Liver (tissue), 9 donors: ENCODE results near the gene SSNA1. TPM values are rescaled to one million over a fixed set of nuclear protein-coding genes. Genes with fewer than 3 reads are reported as not detected.

Experiments
- DNase-seq: peaks from one replicate; pipeline ENCODE4 v3.0.0-alpha.2; 2017; ENCODE audit warnings: low spot score
- H3K27ac ChIP-seq, 2 donors: one replicate each; pipeline ENCODE4 v1.7.0; 2013; ENCODE audit warnings: inconsistent platforms in 2 of 2, low read length in 2 of 2, control low read depth in 1 of 2, low read depth in 1 of 2, mild to moderate bottlenecking in 1 of 2
- H3K27me3 ChIP-seq, 4 donors: one replicate each; pipeline versions ENCODE4 v1.6.1 to v1.7.0; 2013; ENCODE audit warnings: low read length in 3 of 4, inconsistent platforms in 1 of 4, mild to moderate bottlenecking in 1 of 4, moderate library complexity in 1 of 4; ENCODE audit not compliant: control insufficient read depth in 4 of 4, insufficient read depth in 4 of 4
- H3K36me3 ChIP-seq, 4 donors: one replicate each; pipeline versions ENCODE4 v1.6.1 to v1.7.0; 2013; ENCODE audit warnings: low read length in 3 of 4, mild to moderate bottlenecking in 3 of 4, low read depth in 1 of 4, moderate library complexity in 1 of 4; ENCODE audit not compliant: control insufficient read depth in 4 of 4, insufficient read depth in 3 of 4
- H3K4me1 ChIP-seq, 4 donors: one replicate each; pipeline versions ENCODE4 v1.6.1 to v1.7.0; 2013; ENCODE audit warnings: low read length in 3 of 4, mild to moderate bottlenecking in 3 of 4, moderate library complexity in 1 of 4; ENCODE audit not compliant: control insufficient read depth in 4 of 4, insufficient read depth in 4 of 4
- H3K4me3 ChIP-seq, 3 donors: one replicate each; pipeline versions ENCODE4 v1.6.1 to v1.7.0; 2013; ENCODE audit warnings: low read length in 3 of 3, control low read depth in 1 of 3, low read depth in 1 of 3, mild to moderate bottlenecking in 1 of 3
- H3K9ac ChIP-seq, 2 donors: one replicate each; pipeline ENCODE4 v1.7.0; 2013; ENCODE audit warnings: low read length in 2 of 2, mild to moderate bottlenecking in 2 of 2, moderate library complexity in 2 of 2, control low read depth in 1 of 2, low read depth in 1 of 2
- H3K9me3 ChIP-seq, 4 donors: one replicate each; pipeline versions ENCODE4 v1.6.1 to v1.7.0; 2013; ENCODE audit warnings: low read length in 3 of 4; ENCODE audit not compliant: control insufficient read depth in 4 of 4
- EGR1 ChIP-seq, 2 donors: IDR thresholded peaks; 2 replicates each; pipeline ENCODE4 v1.6.1; 2016 to 2018; ENCODE audit warnings: antibody characterized with exemption in 2 of 2, low read depth in 2 of 2
- FOXA1 ChIP-seq: IDR thresholded peaks from 2 replicates; pipeline ENCODE4 v1.6.1; 2016; ENCODE audit warnings: antibody characterized with exemption
- FOXA2 ChIP-seq: IDR thresholded peaks from 2 replicates; pipeline ENCODE4 v1.6.1; 2016; ENCODE audit warnings: antibody characterized with exemption
- HNF4G ChIP-seq: IDR thresholded peaks from 2 replicates; pipeline ENCODE4 v1.6.1; 2016; ENCODE audit warnings: antibody characterized with exemption
- RAD21 ChIP-seq, 2 donors: IDR thresholded peaks; 2 replicates each; pipeline ENCODE4 v1.6.1; 2016; ENCODE audit warnings: antibody characterized with exemption in 2 of 2, mild to moderate bottlenecking in 2 of 2
- RXRA ChIP-seq, 2 donors: IDR thresholded peaks; 2 replicates each; pipeline ENCODE4 v1.6.1; 2017 to 2018; ENCODE audit warnings: antibody characterized with exemption in 2 of 2, mild to moderate bottlenecking in 1 of 2
- TAF1 ChIP-seq: conservative IDR thresholded peaks from 2 replicates; pipeline ENCODE4 v1.6.1; 2016; ENCODE audit warnings: antibody characterized with exemption, mild to moderate bottlenecking
- YY1 ChIP-seq: IDR thresholded peaks from 2 replicates; pipeline ENCODE4 v1.6.1; 2016; ENCODE audit warnings: antibody characterized with exemption, mild to moderate bottlenecking
- WGBS: extraction: QIAGEN DNeasy Blood & Tissue Kit; methylation state at CpG from one replicate; pipeline ENCODE4 v1.1.7; 2013; 5-methylcytosine and 5-hydroxymethylcytosine counted together
- polyA plus RNA-seq, 2 donors: library from polyadenylated mRNA; stranded (reverse) in 1 of 2; unstranded in 1 of 2; fragments of 200-250 nt in 1 of 2; fragments of >200 nt in 1 of 2; fragmentation: Nextera tagmentation in 1 of 2; extraction: Ambion mirVana in 1 of 2; gene quantifications; one replicate each; pipeline versions ENCODE4 v1.2.1 to v1.2.3, GENCODE V29; 2013 to 2015
- total RNA-seq, 2 donors: library from RNA; depleted of rRNA; stranded (reverse); fragments of >200 nt; gene quantifications; one replicate each; pipeline ENCODE4 v1.2.3, GENCODE V29; 2014
- TF ChIP-seq, protein P1 (sequence below): IDR thresholded peaks from 2 replicates; pipeline ENCODE4 v1.6.1; 2016; ENCODE audit warnings: antibody characterized with exemption
- TF ChIP-seq, protein P2 (sequence below): fragments of 150-350 bp; IDR thresholded peaks from 2 replicates; pipeline ENCODE4 v1.5.1; 2017; ENCODE audit warnings: improper control_type of control experiment, low read depth, low read length; ENCODE audit not compliant: missing input control
- TF ChIP-seq, protein P3 (sequence below): IDR thresholded peaks from 2 replicates; pipeline ENCODE4 v1.6.1; 2016; ENCODE audit warnings: antibody characterized with exemption
- TF ChIP-seq, protein P4 (sequence below): IDR thresholded peaks from 2 replicates; pipeline ENCODE4 v1.6.1; 2016; ENCODE audit warnings: antibody characterized with exemption
- donor health status: healthy.
- donor health status: healthy.
- donor health status: healthy.
- donor health status: healthy.
- donor health status: healthy.

SSNA1 gene
- total and polyA plus RNA-seq, 4 donors = 29.8 to 44.2 (median 40.3) TPM

DNA sequence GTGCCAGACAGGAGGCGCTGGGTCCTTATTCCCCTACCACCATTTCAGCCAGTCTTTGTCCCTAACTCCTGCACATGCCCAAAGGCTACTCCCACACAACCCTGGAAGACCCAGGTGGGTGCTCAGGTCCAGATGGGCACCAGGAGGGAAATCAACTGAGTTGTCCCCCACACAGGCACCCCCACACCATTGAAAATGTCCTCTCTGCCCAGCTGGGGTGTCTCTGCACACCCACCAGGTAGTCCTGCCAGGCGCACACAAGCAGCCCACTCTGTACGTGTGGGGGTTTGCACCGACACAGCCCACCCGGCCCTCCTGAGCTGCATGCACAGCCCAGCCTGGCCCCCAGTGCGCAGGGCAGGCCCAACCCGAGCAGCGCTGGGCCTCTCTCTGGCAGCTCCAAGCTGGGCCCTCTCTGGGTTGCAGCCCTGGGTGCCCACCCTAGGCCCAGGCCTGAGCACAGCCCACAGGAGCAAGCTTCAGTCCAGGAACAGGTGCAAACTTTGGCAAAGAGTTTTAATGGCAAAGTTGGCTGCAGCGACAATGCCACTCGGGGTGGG is 31.4 kb downstream of the SSNA1 start:
- 96% methylated on average over 10 of the region's 10 CpGs for WGBS
- Histone ChIP-seq H3K9me3 (no peaks in the 10 kb centered on the region), H3K4me3 (no peak overlapping the region), H3K4me1 (peaks cover 10 to 30% (median 19%) of the 10 kb centered on the region in 4 donors), H3K27ac (no peak overlapping the region), H3K36me3 (peaks cover 0 to 4% (median under 1%) of the 10 kb centered on the region in 4 donors), H3K27me3 (no peaks in the 10 kb centered on the region), H3K9ac (no peak overlapping the region)
- no peak for TF ChIP-seq RAD21 (IDR thresholded peaks at IDR 0.05)
- DNase-seq = no peak

DNA sequence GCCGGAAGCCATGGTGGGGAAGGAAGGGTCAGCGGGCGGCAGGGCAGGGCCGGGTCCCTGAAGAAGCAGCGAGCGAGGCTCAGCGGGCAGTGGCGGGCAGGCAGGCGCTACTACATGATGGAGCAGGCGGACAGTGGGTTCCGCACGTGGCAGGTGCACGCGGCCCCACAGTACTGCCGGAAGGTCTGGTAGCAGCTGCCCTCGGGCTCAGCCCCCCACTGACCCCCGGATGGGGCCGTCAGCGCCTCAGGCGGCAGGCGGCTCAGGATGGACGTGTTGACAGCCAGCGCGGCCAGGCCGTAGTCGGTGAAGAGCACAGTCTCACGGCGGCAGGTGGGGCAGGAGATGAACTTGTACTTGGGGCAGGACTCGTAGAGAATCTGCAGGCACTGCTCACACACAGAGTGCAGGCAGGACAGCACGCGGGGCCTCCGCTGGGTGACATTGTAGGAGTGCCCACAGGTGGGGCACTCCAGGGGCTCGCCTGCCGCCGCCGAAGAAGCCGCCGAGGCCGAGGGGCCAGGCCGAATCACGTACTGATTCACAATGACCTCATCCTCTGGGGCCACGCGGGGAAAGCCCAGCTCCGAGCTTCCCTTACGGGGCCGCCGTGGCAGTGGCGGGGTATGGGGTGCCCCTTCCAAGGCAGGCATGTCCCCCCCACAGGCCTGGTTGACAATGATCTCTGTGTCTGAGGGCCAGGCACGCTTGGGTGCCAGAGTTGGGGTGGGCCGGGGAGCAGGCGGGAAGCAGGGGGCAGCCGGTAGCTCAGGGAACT is 32.0 kb downstream of the SSNA1 start:
- no peak overlapping the region for H3K4me3 ChIP-seq
- 97% methylated on average over 52 of the region's 52 CpGs for WGBS
- no peak for DNase-seq

DNA sequence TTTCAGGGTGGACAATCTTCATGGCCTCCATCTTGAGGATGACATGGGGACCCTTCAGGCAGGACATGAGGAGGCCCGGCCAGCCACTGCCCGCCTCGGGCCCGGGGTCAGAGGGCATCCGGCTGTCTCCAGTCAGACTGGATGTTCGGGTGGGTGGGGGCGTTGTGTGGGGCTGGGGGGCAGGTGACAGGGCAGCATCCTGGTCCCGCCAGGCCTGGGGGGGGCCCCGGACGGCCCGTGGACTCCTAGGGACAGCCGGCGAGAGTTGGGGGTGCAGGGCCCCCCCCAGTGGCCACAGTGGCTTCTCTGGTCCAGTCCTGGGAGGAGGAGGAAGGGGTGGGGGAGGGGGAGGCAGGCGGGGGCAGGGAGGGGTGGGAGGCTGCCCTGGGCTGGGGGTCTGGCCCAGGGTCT is 32.6 kb downstream of the SSNA1 start:
- Histone ChIP-seq H3K9ac (no peak overlapping the region), H3K9me3 (no peaks in the 10 kb centered on the region)
- WGBS = 81% methylated on average over 14 of the region's 14 CpGs

More for the DNA sequence above, 32.0 kb downstream of the SSNA1 start:
- TF ChIP-seq, protein P1, sequence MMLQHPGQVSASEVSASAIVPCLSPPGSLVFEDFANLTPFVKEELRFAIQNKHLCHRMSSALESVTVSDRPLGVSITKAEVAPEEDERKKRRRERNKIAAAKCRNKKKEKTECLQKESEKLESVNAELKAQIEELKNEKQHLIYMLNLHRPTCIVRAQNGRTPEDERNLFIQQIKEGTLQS = no peak
- TF ChIP-seq, protein P2, sequence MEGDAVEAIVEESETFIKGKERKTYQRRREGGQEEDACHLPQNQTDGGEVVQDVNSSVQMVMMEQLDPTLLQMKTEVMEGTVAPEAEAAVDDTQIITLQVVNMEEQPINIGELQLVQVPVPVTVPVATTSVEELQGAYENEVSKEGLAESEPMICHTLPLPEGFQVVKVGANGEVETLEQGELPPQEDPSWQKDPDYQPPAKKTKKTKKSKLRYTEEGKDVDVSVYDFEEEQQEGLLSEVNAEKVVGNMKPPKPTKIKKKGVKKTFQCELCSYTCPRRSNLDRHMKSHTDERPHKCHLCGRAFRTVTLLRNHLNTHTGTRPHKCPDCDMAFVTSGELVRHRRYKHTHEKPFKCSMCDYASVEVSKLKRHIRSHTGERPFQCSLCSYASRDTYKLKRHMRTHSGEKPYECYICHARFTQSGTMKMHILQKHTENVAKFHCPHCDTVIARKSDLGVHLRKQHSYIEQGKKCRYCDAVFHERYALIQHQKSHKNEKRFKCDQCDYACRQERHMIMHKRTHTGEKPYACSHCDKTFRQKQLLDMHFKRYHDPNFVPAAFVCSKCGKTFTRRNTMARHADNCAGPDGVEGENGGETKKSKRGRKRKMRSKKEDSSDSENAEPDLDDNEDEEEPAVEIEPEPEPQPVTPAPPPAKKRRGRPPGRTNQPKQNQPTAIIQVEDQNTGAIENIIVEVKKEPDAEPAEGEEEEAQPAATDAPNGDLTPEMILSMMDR = no peak
- TF ChIP-seq FOXA2 = no peak
- TF ChIP-seq YY1 = no peak
- no peak for TF ChIP-seq EGR1 (IDR thresholded peaks at IDR 0.05; ENCODE audit: low read depth in 2 of 2)
- H3K27ac ChIP-seq = no peak overlapping the region
- H3K4me1 ChIP-seq = peaks cover 10 to 30% (median 19%) of the 10 kb centered on the region in 4 donors
- peaks cover 0 to 3% (median under 1%) of the 10 kb centered on the region in 4 donors for H3K36me3 ChIP-seq
- no peaks in the 10 kb centered on the region for H3K27me3 ChIP-seq
- H3K9ac ChIP-seq = no peak overlapping the region
- no peaks in the 10 kb centered on the region for H3K9me3 ChIP-seq

More for the DNA sequence above, 32.6 kb downstream of the SSNA1 start:
- no peak for DNase-seq
- Histone ChIP-seq H3K27me3 (no peaks in the 10 kb centered on the region), H3K4me3 (peak overlapping the region in 1 of 3 donors; percentile 86), H3K27ac (no peak overlapping the region), H3K4me1 (peaks cover 10 to 30% (median 19%) of the 10 kb centered on the region in 4 donors), H3K36me3 (no peaks in the 10 kb centered on the region)
- no peak for TF ChIP-seq RXRA (IDR thresholded peaks at IDR 0.05)
- TF ChIP-seq HNF4G = no peak
- no peak for TF ChIP-seq TAF1
- TF ChIP-seq, protein P2 = no peak
- TF ChIP-seq, protein P3, sequence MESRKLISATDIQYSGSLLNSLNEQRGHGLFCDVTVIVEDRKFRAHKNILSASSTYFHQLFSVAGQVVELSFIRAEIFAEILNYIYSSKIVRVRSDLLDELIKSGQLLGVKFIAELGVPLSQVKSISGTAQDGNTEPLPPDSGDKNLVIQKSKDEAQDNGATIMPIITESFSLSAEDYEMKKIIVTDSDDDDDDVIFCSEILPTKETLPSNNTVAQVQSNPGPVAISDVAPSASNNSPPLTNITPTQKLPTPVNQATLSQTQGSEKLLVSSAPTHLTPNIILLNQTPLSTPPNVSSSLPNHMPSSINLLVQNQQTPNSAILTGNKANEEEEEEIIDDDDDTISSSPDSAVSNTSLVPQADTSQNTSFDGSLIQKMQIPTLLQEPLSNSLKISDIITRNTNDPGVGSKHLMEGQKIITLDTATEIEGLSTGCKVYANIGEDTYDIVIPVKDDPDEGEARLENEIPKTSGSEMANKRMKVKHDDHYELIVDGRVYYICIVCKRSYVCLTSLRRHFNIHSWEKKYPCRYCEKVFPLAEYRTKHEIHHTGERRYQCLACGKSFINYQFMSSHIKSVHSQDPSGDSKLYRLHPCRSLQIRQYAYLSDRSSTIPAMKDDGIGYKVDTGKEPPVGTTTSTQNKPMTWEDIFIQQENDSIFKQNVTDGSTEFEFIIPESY = no peak
- TF ChIP-seq, protein P4, sequence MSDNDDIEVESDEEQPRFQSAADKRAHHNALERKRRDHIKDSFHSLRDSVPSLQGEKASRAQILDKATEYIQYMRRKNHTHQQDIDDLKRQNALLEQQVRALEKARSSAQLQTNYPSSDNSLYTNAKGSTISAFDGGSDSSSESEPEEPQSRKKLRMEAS = no peak
- no peak for TF ChIP-seq FOXA1
